Measurements from ENCODE around the gene SKIC3. TPM values are rescaled to one million over a fixed set of nuclear protein-coding genes. Genes with fewer than 3 reads are reported as not detected.

SKIC3 gene
- total and polyA plus RNA-seq, 2 donors (not counting 1 experiment from before 2014, with no cell fraction given), result 24.9 to 75.4 TPM

DNA sequence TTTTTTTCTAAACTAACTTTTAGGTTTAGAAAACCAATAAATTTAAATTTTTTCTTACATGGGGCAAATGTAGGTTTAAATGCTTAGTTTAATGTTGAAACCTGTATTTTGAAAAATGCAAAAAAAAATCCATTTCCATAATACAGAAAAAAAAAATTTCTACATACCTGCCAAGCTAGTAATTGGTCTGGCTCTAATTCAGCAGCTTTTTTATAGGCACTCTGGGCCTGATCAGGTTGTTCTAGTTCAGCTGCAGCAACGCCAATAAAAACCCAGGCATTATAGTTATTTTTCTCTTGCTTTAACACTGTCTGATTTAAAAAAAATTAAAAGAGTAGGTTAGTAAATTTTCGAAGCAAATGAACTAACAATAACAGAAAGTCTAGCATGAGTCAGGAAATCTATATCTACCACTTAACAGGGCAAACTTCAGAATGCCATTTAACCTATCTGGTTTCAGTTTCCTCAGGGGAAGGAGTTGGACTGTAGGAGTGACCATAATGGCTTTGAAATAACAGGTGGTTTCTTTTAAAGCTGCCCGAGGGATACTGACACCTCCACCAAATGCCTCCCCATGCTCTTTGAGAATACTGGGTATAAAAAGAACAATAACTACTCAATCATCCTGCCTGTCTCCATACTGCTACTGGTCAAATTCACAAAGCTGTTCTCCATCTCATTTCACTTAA is 11.6 kb downstream of the SKIC3 start:
- Histone ChIP-seq H3K4me3 (ENCODE audit: control extremely low read depth in 1 of 5, extremely low read depth in 1 of 5, insufficient read depth in 1 of 5, low read depth in 2 of 5, low read length in 4 of 5) (no peak overlapping the region), H3K9ac (ENCODE audit: low read length) (no peak overlapping the region), H3K36me3 (replicated peaks in 1 of 2; ENCODE audit: control extremely low read depth in 1 of 2, control insufficient read depth in 1 of 2, extremely low read depth in 1 of 2, insufficient read depth in 2 of 2, low read length in 1 of 2) (peaks cover 22 to 53% of the 10 kb centered on the region in 2 experiments), H3K79me2 (ENCODE audit: control insufficient read depth, insufficient read depth, low read length) (peaks cover 19% of the 10 kb centered on the region), H3K4me2 (replicated peaks; ENCODE audit: low read depth, low read length, poor library complexity, severe bottlenecking) (no peak overlapping the region), H3K27me3 (replicated peaks in 1 of 4; ENCODE audit: control extremely low read depth in 1 of 4, control insufficient read depth in 3 of 4, insufficient read depth in 4 of 4, low read length in 3 of 4) (no peaks in the 10 kb centered on the region), H2AFZ (ENCODE audit: insufficient read depth, low read depth, low read length, poor library complexity, severe bottlenecking) (no peak overlapping the region), H4K20me1 (ENCODE audit: control insufficient read depth, insufficient read depth, low read length, poor library complexity, severe bottlenecking) (peaks cover 7% of the 10 kb centered on the region), H3K9me3 (ENCODE audit: control extremely low read depth in 1 of 3, control insufficient read depth in 2 of 3, insufficient read depth in 1 of 3, low read length in 2 of 3) (no peaks in the 10 kb centered on the region), H3K4me1 (ENCODE audit: control insufficient read depth in 2 of 2, insufficient read depth in 2 of 2, low read length in 2 of 2) (no peaks in the 10 kb centered on the region), H3K27ac (ENCODE audit: low read length in 2 of 2) (no peak overlapping the region)
- H3K27ac Mint-ChIP-seq, result no peak overlapping the region
- no peak overlapping the region for H3K4me3 Mint-ChIP-seq
- no peaks in the 10 kb centered on the region for H3K9me3 Mint-ChIP-seq (ENCODE audit: insufficient read depth)
- ATAC-seq (ENCODE audit: low read depth) (no peak), DNase-seq (no peak)
- no peaks in the 10 kb centered on the region for H3K27me3 Mint-ChIP-seq
- intact Hi-C loops (cut with micrococcal nuclease), result no loop called here
- WGBS (ENCODE audit: insufficient coverage), result no CpG with 5 or more reads among the region's 3 CpGs
- CTCF ChIA-PET, result no interaction called here
- POLR2A ChIA-PET, result no interaction called here
- H3K4me1 Mint-ChIP-seq, result no peaks in the 10 kb centered on the region
- no peak for TF ChIP-seq EZH2 (IDR thresholded peaks at IDR 0.05; ENCODE audit: borderline replicate concordance, insufficient read depth, low read depth, low read length, poor library complexity, severe bottlenecking)
- TF ChIP-seq, protein P1, sequence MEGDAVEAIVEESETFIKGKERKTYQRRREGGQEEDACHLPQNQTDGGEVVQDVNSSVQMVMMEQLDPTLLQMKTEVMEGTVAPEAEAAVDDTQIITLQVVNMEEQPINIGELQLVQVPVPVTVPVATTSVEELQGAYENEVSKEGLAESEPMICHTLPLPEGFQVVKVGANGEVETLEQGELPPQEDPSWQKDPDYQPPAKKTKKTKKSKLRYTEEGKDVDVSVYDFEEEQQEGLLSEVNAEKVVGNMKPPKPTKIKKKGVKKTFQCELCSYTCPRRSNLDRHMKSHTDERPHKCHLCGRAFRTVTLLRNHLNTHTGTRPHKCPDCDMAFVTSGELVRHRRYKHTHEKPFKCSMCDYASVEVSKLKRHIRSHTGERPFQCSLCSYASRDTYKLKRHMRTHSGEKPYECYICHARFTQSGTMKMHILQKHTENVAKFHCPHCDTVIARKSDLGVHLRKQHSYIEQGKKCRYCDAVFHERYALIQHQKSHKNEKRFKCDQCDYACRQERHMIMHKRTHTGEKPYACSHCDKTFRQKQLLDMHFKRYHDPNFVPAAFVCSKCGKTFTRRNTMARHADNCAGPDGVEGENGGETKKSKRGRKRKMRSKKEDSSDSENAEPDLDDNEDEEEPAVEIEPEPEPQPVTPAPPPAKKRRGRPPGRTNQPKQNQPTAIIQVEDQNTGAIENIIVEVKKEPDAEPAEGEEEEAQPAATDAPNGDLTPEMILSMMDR (IDR thresholded peaks at IDR 0.05), result no peak

DNA sequence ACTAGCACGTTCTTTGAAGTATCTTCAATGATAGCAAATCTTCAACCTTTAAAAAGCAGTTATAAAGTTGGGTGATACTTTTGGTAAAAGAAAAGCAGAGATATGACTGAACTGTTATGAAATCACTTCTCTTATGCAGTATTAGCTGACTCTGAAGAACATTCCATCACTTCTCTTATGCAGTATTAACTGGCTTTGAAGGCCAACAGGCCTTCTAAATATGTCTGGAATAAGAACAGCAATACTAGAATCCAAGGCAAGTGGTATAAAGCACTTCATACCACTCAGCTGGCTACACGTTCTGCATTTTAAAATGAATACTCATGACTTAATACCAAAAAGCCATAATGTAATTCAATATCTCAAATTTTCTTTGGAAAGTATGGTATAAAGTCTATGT is 17.3 kb downstream of the SKIC3 start:
- H4K20me1 ChIP-seq (ENCODE audit: control insufficient read depth, insufficient read depth, low read length, poor library complexity, severe bottlenecking), result no peaks in the 10 kb centered on the region
- DNase-seq (no peak), ATAC-seq (ENCODE audit: low read depth) (no peak)
- WGBS (ENCODE audit: insufficient coverage), result no CpG with 5 or more reads among the region's 2 CpGs
- H3K79me2 ChIP-seq (ENCODE audit: control insufficient read depth, insufficient read depth, low read length), result no peaks in the 10 kb centered on the region
- Mint-ChIP-seq H3K27ac (no peak overlapping the region), H3K9me3 (ENCODE audit: insufficient read depth) (no peaks in the 10 kb centered on the region), H3K4me3 (no peak overlapping the region), H3K27me3 (no peaks in the 10 kb centered on the region), H3K4me1 (no peaks in the 10 kb centered on the region)
- no peaks in the 10 kb centered on the region for H3K27me3 ChIP-seq (replicated peaks in 1 of 4; ENCODE audit: control extremely low read depth in 1 of 4, control insufficient read depth in 3 of 4, insufficient read depth in 4 of 4, low read length in 3 of 4)
- H3K4me1 ChIP-seq (ENCODE audit: control insufficient read depth in 2 of 2, insufficient read depth in 2 of 2, low read length in 2 of 2), result no peaks in the 10 kb centered on the region
- no peak overlapping the region for H3K27ac ChIP-seq (ENCODE audit: low read length in 2 of 2)
- no peak overlapping the region for H3K9ac ChIP-seq (ENCODE audit: low read length)
- H3K36me3 ChIP-seq (replicated peaks in 1 of 2; ENCODE audit: control extremely low read depth in 1 of 2, control insufficient read depth in 1 of 2, extremely low read depth in 1 of 2, insufficient read depth in 2 of 2, low read length in 1 of 2), result peaks cover 0 to 61% of the 10 kb centered on the region in 2 experiments
- H2AFZ ChIP-seq (ENCODE audit: insufficient read depth, low read depth, low read length, poor library complexity, severe bottlenecking), result no peak overlapping the region
- ChIA-PET CTCF (no interaction called here), POLR2A (no interaction called here)
- H3K4me2 ChIP-seq (replicated peaks; ENCODE audit: low read depth, low read length, poor library complexity, severe bottlenecking), result no peak overlapping the region
- TF ChIP-seq, protein P1 (IDR thresholded peaks at IDR 0.05), result no peak
- no peak for TF ChIP-seq EZH2 (IDR thresholded peaks at IDR 0.05; ENCODE audit: borderline replicate concordance, insufficient read depth, low read depth, low read length, poor library complexity, severe bottlenecking)
- no peaks in the 10 kb centered on the region for H3K9me3 ChIP-seq (ENCODE audit: control extremely low read depth in 1 of 3, control insufficient read depth in 2 of 3, insufficient read depth in 1 of 3, low read length in 2 of 3)
- no peak overlapping the region for H3K4me3 ChIP-seq (ENCODE audit: control extremely low read depth in 1 of 5, extremely low read depth in 1 of 5, insufficient read depth in 1 of 5, low read depth in 2 of 5, low read length in 4 of 5)
- intact Hi-C loops (cut with micrococcal nuclease), result no loop called here
